Esophagus (tissue), 2 donors: Measurements from ENCODE around the gene RHEBL1. TPM values are rescaled to one million over a fixed set of nuclear protein-coding genes. Genes with fewer than 3 reads are reported as not detected.

Experiments
- H3K27ac ChIP-seq, 2 donors: one replicate each; pipeline ENCODE4 v1.5.1; 2013; ENCODE audit warnings: low read depth in 2 of 2, mild to moderate bottlenecking in 2 of 2, inconsistent platforms in 1 of 2, low read length in 1 of 2, moderate library complexity in 1 of 2
- H3K27me3 ChIP-seq, 2 donors: one replicate each; pipeline ENCODE4 v1.6.1; 2013; ENCODE audit warnings: low read length in 2 of 2, control low read depth in 1 of 2, mild to moderate bottlenecking in 1 of 2; ENCODE audit not compliant: insufficient read depth in 2 of 2, control insufficient read depth in 1 of 2
- H3K36me3 ChIP-seq, 2 donors: one replicate each; pipeline ENCODE4 v1.6.1; 2013; ENCODE audit warnings: low read length in 1 of 2; ENCODE audit not compliant: control insufficient read depth in 2 of 2, insufficient read depth in 2 of 2
- H3K4me1 ChIP-seq, 2 donors: one replicate each; pipeline ENCODE4 v1.6.1; 2013; ENCODE audit warnings: low read length in 1 of 2; ENCODE audit not compliant: control insufficient read depth in 2 of 2, insufficient read depth in 2 of 2
- H3K4me3 ChIP-seq, 2 donors: one replicate each; pipeline ENCODE4 v1.5.1; 2013; ENCODE audit warnings: low read length in 2 of 2, mild to moderate bottlenecking in 2 of 2, low read depth in 1 of 2, moderate library complexity in 1 of 2
- H3K9me3 ChIP-seq, 2 donors: one replicate each; pipeline ENCODE4 v1.6.1; 2013; ENCODE audit warnings: mild to moderate bottlenecking in 2 of 2, low read depth in 1 of 2, low read length in 1 of 2, moderate library complexity in 1 of 2; ENCODE audit not compliant: control insufficient read depth in 2 of 2, insufficient read depth in 1 of 2
- WGBS, 2 donors: extraction: QIAGEN DNeasy Blood & Tissue Kit; methylation state at CpG; one replicate each; pipeline ENCODE4 v1.1.7; 2013; 5-methylcytosine and 5-hydroxymethylcytosine counted together
- polyA plus RNA-seq, 2 donors: library from polyadenylated mRNA; stranded (reverse); fragments of 200-250 nt; gene quantifications; one replicate each; pipeline ENCODE4 v1.2.3, GENCODE V29; 2013
- donor health status: healthy with polysubstance abuse.
- donor health status: Bipolar disorder and iron deficiency.

Gene RHEBL1, protein sequence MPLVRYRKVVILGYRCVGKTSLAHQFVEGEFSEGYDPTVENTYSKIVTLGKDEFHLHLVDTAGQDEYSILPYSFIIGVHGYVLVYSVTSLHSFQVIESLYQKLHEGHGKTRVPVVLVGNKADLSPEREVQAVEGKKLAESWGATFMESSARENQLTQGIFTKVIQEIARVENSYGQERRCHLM
- polyA plus RNA-seq, result under 1 TPM; 0.24 to 0.39 TPM

DNA sequence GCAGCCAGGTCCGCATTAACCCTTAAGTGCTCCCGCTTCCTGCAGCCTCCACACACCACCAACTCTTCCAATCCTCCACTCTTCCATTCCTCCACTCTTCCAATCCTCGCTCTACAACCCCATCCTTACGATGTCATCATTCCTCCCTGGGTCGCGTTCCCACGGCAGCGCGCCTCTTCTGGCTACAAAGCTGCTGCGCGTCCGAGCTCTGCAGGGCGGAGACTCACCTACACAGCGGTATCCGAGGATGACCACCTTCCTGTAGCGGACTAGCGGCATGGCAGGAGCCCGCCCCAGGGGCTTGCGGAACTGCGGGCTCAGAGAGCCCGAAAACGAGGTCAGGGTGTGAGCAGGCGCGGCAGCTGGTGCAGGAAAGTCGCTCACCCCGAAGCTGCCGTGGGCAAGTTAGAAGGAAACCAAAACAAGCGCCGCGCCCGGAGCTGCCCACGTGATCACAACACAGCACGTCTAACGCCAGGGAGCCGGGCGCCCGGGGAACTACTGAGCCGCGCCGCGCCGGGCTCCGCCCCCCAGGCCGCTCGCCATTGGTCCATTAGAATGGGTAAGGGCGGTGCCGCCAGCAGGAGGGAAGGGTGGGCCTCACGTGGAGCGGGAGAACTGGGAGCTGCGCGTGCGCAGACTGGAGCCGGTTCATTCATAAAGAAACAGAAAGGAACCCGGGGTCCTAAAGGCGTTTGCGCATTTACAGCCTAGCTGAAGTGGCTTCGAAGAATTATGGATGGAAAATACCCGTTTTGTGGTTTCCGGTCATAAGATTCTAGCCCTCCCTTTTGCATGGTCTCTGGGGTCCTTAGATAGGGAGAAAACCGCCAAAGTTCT, at the start of gene RHEBL1:
RHEBL1 (minus strand) TSS at position 473 of the 840 bp plus-strand sequence; CDS start at position 279, 194 bp downstream.
- peaks cover 0 to 3% of the 10 kb centered on the region in 2 donors for H3K4me1 ChIP-seq
- H3K4me3 ChIP-seq, result peak within 1 kb of the TSS; percentile 67 to 81
- H3K27me3 ChIP-seq, result no peaks in the 10 kb centered on the region
- H3K9me3 ChIP-seq, result no peaks in the 10 kb centered on the region
- no peaks in the 10 kb centered on the region for H3K36me3 ChIP-seq
- 0 to 1% methylated on average over 57 to 60 of the region's 60 CpGs for whole genome bisulfite sequencing, 2 donors
- peak within 1 kb of the TSS; percentile 86 to 94 for H3K27ac ChIP-seq

DNA sequence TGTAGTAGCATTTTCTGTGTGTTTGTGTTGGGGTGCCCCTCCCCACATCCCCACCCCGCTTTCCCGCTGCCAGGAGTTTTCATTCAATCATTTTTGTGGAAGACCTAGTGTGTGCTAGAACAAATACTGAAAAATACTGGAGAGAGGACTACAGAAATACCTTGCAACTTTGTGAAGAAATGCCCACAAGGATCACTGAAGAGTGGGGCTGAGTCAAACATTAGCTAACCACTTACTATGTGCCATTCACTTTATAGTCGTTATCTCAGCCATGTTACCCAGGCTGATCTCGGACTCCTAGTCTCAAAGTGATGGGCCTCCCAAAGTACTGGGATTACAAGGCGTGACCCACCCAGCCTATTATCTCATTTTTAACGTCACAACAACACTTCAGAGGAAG, 41.4 kb upstream of the RHEBL1 start:
- Histone ChIP-seq H3K4me3 (peak overlapping the region; percentile 10 to 23), H3K27ac (peak overlapping the region; percentile 87 to 93)
- WGBS, 2 donors, result 42 to 47% methylated on average over 6 of the region's 6 CpGs

DNA sequence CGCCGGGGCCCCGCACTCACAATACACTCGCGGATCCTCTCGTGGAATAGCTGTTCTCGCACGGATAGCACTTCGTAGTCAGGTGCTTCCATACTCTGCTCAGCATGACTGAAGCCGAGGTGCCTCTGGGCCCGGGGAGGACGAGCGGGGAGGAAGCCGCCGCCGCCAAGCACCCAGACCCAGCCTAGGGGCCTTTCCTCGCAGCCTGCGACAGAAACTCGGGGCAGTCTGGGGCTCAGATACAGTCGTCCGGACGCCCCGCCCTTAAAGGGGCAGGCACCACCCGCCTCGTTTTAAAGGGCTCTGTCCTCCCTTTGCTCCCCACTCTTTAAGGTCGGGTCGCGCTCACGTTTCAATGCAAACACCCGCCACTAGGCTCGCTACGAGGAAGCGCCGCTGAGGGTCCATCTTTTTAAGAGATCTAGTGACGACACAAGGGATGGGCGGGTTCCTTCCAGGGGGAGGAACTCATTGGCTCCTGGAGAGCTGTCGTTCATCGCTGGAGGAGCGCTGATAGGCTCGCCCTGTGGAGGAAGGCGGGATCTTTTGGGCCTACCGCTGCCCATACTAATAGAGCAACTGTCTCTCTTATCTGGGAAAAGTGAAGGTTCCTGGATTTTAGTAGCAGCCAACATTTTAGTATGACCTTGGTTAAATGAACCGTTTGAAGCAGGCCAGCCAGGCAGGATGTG, 40.8 kb upstream of the RHEBL1 start, which contains the start of gene LMBR1L:
LMBR1L (minus strand) TSS at position 384 of the 692 bp plus-strand sequence; CDS start at position 92, 292 bp downstream.
- Histone ChIP-seq H3K27ac (peak within 1 kb of the TSS; percentile 93 to 97), H3K36me3 (peaks cover 0 to 6% of the 10 kb centered on the region in 2 donors), H3K9me3 (no peaks in the 10 kb centered on the region), H3K4me1 (peaks cover 7 to 11% of the 10 kb centered on the region in 2 donors), H3K4me3 (peak within 1 kb of the TSS; percentile 82 to 90), H3K27me3 (no peaks in the 10 kb centered on the region)
- 0% methylated on average over 43 of the region's 43 CpGs for WGBS, 2 donors

More for the DNA sequence above, 41.4 kb upstream of the RHEBL1 start:
- H3K4me1 ChIP-seq, result peaks cover 7% of the 10 kb centered on the region in 2 donors
- no peaks in the 10 kb centered on the region for H3K27me3 ChIP-seq
- peaks cover 0 to 4% of the 10 kb centered on the region in 2 donors for H3K36me3 ChIP-seq
- no peaks in the 10 kb centered on the region for H3K9me3 ChIP-seq

DNA sequence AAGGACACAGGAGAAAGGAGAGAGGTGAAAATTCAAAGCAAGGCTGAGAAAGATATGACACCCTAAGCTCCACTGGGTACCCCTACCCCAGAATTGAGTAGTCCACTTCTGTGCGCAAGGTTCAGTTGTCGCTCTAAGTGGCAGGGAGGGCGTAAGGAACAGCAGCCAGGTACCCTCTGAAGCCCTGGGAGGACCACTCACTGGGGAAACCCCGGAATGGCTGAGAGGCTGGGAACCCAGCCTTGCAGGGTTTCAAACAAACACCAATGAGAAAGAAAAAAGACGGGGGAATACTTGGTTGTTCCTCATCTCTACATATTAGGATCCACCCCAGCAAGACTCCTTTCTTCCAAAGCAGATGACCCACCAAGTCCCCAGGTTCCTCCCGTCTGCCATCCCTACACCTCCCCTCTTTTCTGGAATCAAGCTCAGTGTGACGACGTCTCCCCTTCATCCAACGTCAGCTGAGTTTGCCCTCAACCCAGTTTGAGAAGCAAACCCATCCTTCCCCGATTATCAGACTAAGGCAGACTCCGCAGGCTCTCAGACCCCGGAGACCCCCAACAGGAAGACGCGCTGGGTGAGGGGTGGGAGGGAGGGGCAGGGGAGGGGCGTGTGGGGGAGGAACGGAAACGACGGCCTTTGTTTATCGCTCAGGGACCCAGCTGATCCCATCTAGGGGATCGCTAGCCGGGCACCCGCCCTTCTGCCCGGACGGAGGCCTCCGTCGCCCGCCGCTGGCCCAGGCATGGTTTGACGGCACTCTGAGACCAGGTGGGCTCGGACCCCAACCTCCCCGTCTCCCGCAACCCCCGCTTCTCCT, 40.1 kb upstream of the RHEBL1 start:
- WGBS, 2 donors, result 4 to 6% methylated on average over 30 to 33 of the region's 33 CpGs
- peak overlapping the region; percentile 93 to 97 for H3K27ac ChIP-seq
- peaks cover 10 to 19% of the 10 kb centered on the region in 2 donors for H3K4me1 ChIP-seq
- no peaks in the 10 kb centered on the region for H3K9me3 ChIP-seq
- no peaks in the 10 kb centered on the region for H3K27me3 ChIP-seq
- H3K4me3 ChIP-seq, result peak overlapping the region; percentile 82 to 90
- peaks cover 0 to 12% of the 10 kb centered on the region in 2 donors for H3K36me3 ChIP-seq

DNA sequence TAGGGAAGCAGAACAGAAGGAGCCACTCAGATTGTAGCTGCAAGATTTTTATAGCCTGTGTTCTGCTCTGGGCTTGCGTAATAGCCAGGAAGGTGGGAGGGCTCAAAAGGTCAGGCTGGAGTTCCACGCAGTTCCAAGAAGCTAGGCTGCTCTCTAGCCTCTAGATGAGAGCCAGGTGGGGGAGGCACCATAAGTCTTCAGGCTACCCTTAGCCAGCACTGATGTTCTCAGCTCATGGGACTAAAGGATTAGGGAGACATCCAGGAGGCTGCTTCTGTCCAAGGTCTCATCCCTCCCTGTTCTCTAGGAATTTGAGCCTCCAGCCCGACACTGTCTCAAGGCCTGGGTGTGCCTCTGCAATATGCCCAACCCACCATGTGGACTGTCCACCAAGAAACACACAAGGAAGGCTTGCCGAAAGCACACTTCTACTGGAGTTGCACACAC, 39.2 kb upstream of the RHEBL1 start:
- H3K36me3 ChIP-seq, result peaks cover 0 to 17% of the 10 kb centered on the region in 2 donors
- 21 to 38% methylated on average over 4 of the region's 4 CpGs for WGBS, 2 donors
- no peaks in the 10 kb centered on the region for H3K27me3 ChIP-seq
- peak overlapping the region; percentile 93 to 97 for H3K27ac ChIP-seq
- H3K4me3 ChIP-seq, result peak overlapping the region; percentile 3 to 82
- no peaks in the 10 kb centered on the region for H3K9me3 ChIP-seq
- peaks cover 10 to 23% of the 10 kb centered on the region in 2 donors for H3K4me1 ChIP-seq

- H3K27ac ChIP-seq, result peak overlapping the region; percentile 51 to 90
- H3K27me3 ChIP-seq, result no peaks in the 10 kb centered on the region
- H3K4me3 ChIP-seq, result no peak overlapping the region
- H3K9me3 ChIP-seq, result peaks cover 0 to 2% of the 10 kb centered on the region in 2 donors
- WGBS, 2 donors, result 58 to 71% methylated on average over 9 of the region's 9 CpGs
- peaks cover 19 to 42% of the 10 kb centered on the region in 2 donors for H3K36me3 ChIP-seq
- peaks cover 10 to 23% of the 10 kb centered on the region in 2 donors for H3K4me1 ChIP-seq
These were observed 35.8 kb upstream of the RHEBL1 start for GRCh38 chr12:49105504-49106084.

GRCh38 chr12:49104822-49105221, 35.0 kb upstream of the RHEBL1 start:
- Histone ChIP-seq H3K9me3 (peaks cover 0 to 2% of the 10 kb centered on the region in 2 donors), H3K27ac (peak overlapping the region in 1 of 2 donors; percentile 90), H3K27me3 (no peaks in the 10 kb centered on the region), H3K36me3 (peaks cover 19 to 46% of the 10 kb centered on the region in 2 donors), H3K4me3 (no peak overlapping the region), H3K4me1 (peaks cover 10 to 23% of the 10 kb centered on the region in 2 donors)
- 67 to 75% methylated on average over 3 of the region's 3 CpGs for WGBS, 2 donors

- Histone ChIP-seq H3K27ac (no peak overlapping the region), H3K9me3 (peaks cover 0 to 2% of the 10 kb centered on the region in 2 donors), H3K4me1 (peaks cover under 1 to 10% of the 10 kb centered on the region in 2 donors), H3K36me3 (peaks cover 26 to 47% of the 10 kb centered on the region in 2 donors), H3K27me3 (no peaks in the 10 kb centered on the region), H3K4me3 (no peak overlapping the region)
- 84 to 94% methylated on average over 6 of the region's 6 CpGs for WGBS, 2 donors
These were observed 30.6 kb upstream of the RHEBL1 start for GRCh38 chr12:49100380-49100779.
